HG03439 (cell line): ENCODE measurements around the gene RAVER1.
"Not testable (repeated sequence)": the region's sequence is repeated elsewhere in the genome, so short reads cannot be mapped to it uniquely, and the experiment has no call there.

Source experiments
- ATAC-seq: cut with Tn5 transposase; IDR thresholded peaks from one replicate; pipeline ENCODE4 v1.9.1; 2021; ENCODE audit warnings: mild to moderate bottlenecking, moderate library complexity; ENCODE audit not compliant: unreplicated experiment

The RAVER1 gene, protein sequence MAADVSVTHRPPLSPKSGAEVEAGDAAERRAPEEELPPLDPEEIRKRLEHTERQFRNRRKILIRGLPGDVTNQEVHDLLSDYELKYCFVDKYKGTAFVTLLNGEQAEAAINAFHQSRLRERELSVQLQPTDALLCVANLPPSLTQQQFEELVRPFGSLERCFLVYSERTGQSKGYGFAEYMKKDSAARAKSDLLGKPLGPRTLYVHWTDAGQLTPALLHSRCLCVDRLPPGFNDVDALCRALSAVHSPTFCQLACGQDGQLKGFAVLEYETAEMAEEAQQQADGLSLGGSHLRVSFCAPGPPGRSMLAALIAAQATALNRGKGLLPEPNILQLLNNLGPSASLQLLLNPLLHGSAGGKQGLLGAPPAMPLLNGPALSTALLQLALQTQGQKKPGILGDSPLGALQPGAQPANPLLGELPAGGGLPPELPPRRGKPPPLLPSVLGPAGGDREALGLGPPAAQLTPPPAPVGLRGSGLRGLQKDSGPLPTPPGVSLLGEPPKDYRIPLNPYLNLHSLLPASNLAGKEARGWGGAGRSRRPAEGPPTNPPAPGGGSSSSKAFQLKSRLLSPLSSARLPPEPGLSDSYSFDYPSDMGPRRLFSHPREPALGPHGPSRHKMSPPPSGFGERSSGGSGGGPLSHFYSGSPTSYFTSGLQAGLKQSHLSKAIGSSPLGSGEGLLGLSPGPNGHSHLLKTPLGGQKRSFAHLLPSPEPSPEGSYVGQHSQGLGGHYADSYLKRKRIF

DNA sequence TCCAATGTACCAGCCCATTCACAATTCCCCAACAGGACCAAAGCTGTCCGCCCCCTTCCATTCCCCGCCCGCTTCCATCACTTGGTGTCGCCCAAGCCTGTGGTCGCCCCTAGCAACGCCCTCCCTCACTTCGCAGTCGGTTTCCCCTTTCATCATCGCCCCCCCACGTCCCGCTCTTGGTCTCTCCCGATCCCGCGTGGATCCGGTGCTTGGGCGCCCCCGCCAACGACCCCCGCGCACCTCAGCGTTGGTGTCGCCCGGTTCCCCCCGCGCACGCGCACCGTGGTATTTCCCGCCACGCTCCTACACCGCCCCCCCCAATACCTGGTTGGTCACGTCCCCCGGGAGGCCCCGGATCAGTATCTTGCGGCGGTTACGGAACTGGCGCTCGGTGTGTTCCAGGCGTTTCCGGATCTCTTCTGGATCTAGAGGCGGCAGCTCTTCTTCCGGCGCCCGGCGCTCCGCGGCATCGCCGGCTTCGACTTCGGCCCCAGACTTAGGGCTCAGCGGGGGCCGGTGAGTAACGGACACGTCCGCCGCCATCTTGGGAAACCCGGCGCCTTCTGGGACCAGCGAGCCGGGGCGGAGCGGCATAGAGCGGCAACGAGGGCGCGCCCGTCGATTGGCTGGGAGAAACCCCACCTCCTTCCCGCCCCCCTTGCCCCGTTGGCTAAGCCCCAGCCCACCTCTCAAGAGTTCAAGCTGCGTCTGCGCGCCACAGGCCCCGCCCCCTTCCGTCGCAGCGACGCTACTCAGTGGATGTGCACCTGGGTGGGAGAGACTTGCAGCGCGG is at the start of gene RAVER1:
Gene RAVER1, minus strand, starts transcription at position 565 of the 793 bp plus-strand sequence. Its CDS starts 22 bp downstream, at position 543.
- peak; percentile 84 for ATAC-seq

GRCh38 chr19:10383223-10383499 is 49.8 kb upstream of the RAVER1 start:
- not testable (repeated sequence) for ATAC-seq

GRCh38 chr19:10380313-10381102 is 47.2 kb upstream of the RAVER1 start, which contains the start of gene TYK2:
TSS of gene TYK2 (minus strand) at chr19:10380572. CDS start at chr19:10378406, 2,166 bp downstream.
- peak; percentile 89 for ATAC-seq

- peak; percentile 3 for ATAC-seq
Measured at GRCh38 chr19:10379880-10380312, 46.6 kb upstream of the RAVER1 start.

GRCh38 chr19:10378124-10378523 is 44.8 kb upstream of the RAVER1 start:
- ATAC-seq: no peak

- not testable (repeated sequence) for ATAC-seq
Measured at GRCh38 chr19:10377140-10377640, 43.9 kb upstream of the RAVER1 start.

DNA sequence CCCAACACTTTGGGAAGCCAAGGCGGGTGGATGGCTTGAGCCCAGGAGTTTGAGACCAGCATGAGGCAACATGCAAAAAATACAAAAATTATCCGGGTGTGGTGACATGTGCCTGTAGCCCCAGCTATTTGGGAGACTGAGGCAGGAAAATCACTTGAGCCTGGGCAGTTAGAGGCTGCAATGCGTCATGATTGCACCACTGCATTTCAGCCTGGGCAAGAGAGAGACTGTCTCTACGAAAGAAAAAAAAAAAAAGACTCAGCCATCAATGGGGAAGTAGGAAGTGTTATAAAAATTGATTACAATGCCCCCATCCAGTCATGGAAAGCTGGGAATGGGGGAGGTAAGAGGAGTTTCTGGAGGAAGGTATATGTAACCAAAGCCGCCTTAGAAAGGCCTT is 41.6 kb upstream of the RAVER1 start:
- no peak for ATAC-seq

- ATAC-seq: no peak
Measured at GRCh38 chr19:10372690-10373089, 39.4 kb upstream of the RAVER1 start.

GRCh38 chr19:10368101-10368803 is 34.9 kb upstream of the RAVER1 start:
- ATAC-seq: no peak

- ATAC-seq: not testable (repeated sequence)
Measured at GRCh38 chr19:10366950-10367512, 33.7 kb upstream of the RAVER1 start.

DNA sequence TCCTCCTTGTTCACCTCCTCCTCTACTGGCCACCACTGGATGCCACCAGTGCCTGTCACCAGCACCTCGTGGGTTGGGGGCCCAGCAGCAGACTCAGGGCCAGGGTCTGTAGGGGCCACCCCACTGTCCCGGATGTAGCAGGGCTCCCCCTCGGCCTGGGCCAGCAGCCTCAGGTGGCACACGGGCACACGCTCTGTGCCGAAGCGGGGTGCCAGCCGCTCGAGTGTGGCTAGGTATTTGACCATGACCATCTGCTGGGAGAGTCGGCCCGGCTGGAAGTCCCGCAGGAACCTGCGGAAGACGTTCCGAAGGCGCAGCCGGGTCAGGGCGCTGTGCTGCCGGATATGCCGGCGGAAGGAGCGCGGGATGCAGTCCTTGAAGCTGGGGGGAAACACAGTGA is 32.2 kb upstream of the RAVER1 start:
- ATAC-seq: no peak

DNA sequence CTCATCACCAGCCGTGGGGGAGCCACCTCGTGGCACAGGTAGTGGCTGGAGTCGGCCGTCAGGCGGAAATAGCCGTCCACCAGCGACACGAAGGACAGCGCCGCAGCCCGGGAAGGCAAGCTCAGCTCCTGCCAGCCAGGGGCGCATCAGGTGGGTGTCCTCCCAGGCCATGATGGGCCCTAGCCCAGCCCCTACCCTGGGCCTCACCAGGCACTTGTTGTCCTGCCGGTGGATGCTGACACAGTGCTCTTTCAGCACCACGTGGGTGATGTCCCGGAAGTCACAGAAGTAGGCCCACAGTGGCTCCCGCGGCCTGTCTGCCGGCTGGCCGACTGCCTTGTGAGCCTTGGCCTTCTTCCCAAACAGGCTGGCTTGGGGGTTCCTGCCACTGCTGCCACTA is 31.3 kb upstream of the RAVER1 start:
- no peak for ATAC-seq

GRCh38 chr19:10363789-10364281 is 30.5 kb upstream of the RAVER1 start:
- ATAC-seq: no peak

GRCh38 chr19:10362259-10362658 is 28.9 kb upstream of the RAVER1 start:
- no peak for ATAC-seq

GRCh38 chr19:10361569-10362011 is 28.3 kb upstream of the RAVER1 start:
- ATAC-seq: no peak

GRCh38 chr19:10356431-10356830 is 23.1 kb upstream of the RAVER1 start:
- ATAC-seq: no peak

DNA sequence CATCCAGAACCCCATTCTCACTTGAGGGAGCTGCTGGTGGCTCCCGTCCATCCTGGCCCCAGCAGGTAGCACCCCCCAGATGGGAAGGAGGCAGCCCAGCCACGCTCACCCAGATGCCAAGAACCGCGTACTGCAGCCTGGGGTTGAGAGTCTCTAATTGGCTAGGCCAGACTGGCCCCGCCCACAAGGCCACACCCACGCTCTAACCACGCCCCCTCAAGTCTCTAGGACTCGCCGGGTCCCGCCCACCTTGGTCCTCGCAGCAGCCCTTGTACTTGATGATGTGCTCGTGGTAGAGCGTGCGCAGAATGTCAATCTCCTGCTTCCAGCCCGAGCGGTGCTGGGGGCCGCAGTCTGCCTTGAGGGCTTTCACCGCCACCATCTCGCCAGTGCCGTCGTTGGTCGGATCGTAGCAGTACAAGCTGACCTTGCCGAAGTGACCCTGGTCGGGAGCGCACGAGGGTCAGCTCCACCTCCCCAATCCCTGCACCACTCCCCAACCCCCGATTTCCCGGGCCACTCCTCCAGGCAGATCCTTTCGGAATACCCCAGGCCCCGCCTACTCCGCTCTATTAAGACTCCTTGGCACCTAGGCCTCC is 20.6 kb upstream of the RAVER1 start:
- ATAC-seq: no peak

DNA sequence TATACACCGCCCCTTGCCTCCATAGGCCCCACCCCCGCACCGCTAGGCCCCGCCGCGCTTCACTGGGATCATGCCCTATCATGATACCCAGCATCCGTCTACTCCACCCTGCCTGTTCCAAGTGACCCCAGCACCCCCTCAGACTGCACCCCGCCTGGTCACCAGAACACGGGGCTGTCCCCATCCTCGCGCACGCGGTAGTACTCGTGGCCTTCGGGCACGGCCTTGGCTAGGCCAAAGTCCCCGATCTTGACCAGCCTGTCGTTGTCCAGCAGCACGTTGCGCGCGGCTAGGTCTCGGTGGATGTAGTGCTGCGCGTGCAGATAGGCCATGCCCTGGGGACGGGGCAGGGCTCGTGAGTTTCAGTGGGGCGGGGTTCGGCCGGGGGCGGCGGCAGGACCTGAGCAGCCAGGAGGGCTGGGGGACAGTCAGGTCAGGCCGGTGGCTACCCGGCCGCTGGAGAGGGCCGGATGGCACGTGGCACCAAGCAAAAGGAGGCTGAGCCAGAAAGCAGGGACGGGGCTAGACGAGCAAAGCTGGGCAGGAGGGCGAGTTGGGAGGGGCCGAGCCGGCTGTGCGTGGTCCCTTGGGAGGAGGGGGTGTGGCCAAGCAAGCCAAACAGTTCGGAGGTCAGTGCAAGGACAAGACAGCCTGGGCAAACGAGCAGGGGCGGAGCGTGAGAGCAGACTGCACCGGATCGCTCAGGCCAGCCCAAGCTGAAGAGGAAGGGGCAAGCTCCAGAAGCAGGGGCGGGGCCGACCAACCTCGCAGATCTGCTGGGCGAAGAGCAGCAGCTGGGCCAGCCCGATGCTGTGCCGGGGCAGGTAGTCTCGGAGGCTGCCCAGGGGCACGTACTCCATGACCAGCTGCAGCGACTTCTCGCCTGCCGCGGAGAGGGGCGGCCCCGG is 19.7 kb upstream of the RAVER1 start:
- no peak for ATAC-seq
